ENCODE results near the gene PIGT.
"Not testable (repeated sequence)": the region's sequence is repeated elsewhere in the genome, so short reads cannot be mapped to it uniquely, and the experiment has no call there.

PIGT gene

GRCh38 chr20:45470262-45470931 is 54.5 kb downstream of the PIGT start:
- Histone ChIP-seq H3K4me3 (ENCODE audit: low read depth in 1 of 2, low read length in 2 of 2) (peak overlapping the region; percentile 10 to 73), H3K27me3 (ENCODE audit: control insufficient read depth in 1 of 2, insufficient read depth in 2 of 2, low read length in 2 of 2) (no peaks in the 10 kb centered on the region), H3K36me3 (ENCODE audit: insufficient read depth, low read length) (no peaks in the 10 kb centered on the region), H3K9ac (ENCODE audit: low read length) (peak overlapping the region; percentile 68), H3K4me1 (ENCODE audit: insufficient read depth, low read length) (no peaks in the 10 kb centered on the region), H3K9me3 (ENCODE audit: low read length) (no peaks in the 10 kb centered on the region), H3K27ac (ENCODE audit: low read depth, low read length) (peak overlapping the region; percentile 79)

- H3K4me1 ChIP-seq (ENCODE audit: insufficient read depth, low read length): no peaks in the 10 kb centered on the region
- peak overlapping the region; percentile 68 for H3K9ac ChIP-seq (ENCODE audit: low read length)
- peak overlapping the region; percentile 79 for H3K27ac ChIP-seq (ENCODE audit: low read depth, low read length)
- H3K27me3 ChIP-seq (ENCODE audit: control insufficient read depth in 1 of 2, insufficient read depth in 2 of 2, low read length in 2 of 2): no peaks in the 10 kb centered on the region
- no peaks in the 10 kb centered on the region for H3K36me3 ChIP-seq (ENCODE audit: insufficient read depth, low read length)
- H3K9me3 ChIP-seq (ENCODE audit: low read length): no peaks in the 10 kb centered on the region
- peak overlapping the region; percentile 10 to 73 for H3K4me3 ChIP-seq (ENCODE audit: low read depth in 1 of 2, low read length in 2 of 2)
Measured at GRCh38 chr20:45470937-45471336, 55.0 kb downstream of the PIGT start.

DNA sequence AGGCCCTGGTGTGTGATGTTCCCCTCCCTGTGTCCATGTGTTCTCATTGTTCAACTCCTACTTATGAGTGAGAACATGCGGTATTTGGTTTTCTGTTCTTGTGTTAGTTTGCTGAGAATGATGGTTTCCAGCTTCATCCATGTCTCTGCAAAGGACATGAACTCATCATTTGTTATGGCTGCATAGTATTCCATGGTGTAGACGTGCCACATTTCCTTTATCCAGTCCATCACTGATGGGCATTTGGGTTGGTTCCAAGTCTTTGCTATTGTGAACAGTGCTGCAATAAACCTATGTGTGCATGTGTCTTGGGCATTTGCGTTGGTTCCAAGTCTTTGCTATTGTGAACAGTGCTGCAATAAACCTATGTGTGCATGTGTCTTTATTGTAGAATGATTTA is 56.3 kb downstream of the PIGT start:
- H3K9ac ChIP-seq (ENCODE audit: low read length); H3K9me3 ChIP-seq (ENCODE audit: low read length); H3K4me3 ChIP-seq (ENCODE audit: low read depth in 1 of 2, low read length in 2 of 2); H3K27ac ChIP-seq (ENCODE audit: low read depth, low read length); H3K4me1 ChIP-seq (ENCODE audit: insufficient read depth, low read length); H3K27me3 ChIP-seq (ENCODE audit: control insufficient read depth in 1 of 2, insufficient read depth in 2 of 2, low read length in 2 of 2); H3K36me3 ChIP-seq (ENCODE audit: insufficient read depth, low read length): not testable (repeated sequence)
